Heart right ventricle (tissue), 16 donors: ENCODE measurements around the gene FKBP1B. TPM values are rescaled to one million over a fixed set of nuclear protein-coding genes. Genes with fewer than 3 reads are reported as not detected.
"Not testable (repeated sequence)": the region's sequence is repeated elsewhere in the genome, so short reads cannot be mapped to it uniquely, and the experiment has no call there.

Experiments used
- ATAC-seq, 8 donors: fragments of 200-7000 bp; cut with Tn5 transposase; one replicate each; pipeline ENCODE4 v1.9.1; 2020; ENCODE audit warnings: mild to moderate bottlenecking in 8 of 8, moderate library complexity in 8 of 8, moderate number of reproducible peaks in 1 of 8
- DNase-seq, 2 donors: peaks; one replicate each; pipeline ENCODE4 v3.0.0-alpha.2; 2020
- H3K27ac ChIP-seq, 10 donors: fragments of 200-600 bp; sonication (generic) in 2 of 10; one replicate each; pipeline versions ENCODE4 v1.5.0 to v1.8.0; 2020 to 2022; ENCODE audit warnings: mild to moderate bottlenecking in 3 of 10
- H3K27me3 ChIP-seq, 7 donors: fragments of 200-600 bp; one replicate each; pipeline ENCODE4 v1.8.0; 2021 to 2022; ENCODE audit warnings: mild to moderate bottlenecking in 2 of 7
- H3K36me3 ChIP-seq, 9 donors: fragments of 200-600 bp; sonication (generic) in 1 of 9; one replicate each; pipeline versions ENCODE4 v1.5.0 to v1.8.0; 2020 to 2022; ENCODE audit warnings: mild to moderate bottlenecking in 2 of 9
- H3K4me1 ChIP-seq, 9 donors: fragments of 200-600 bp; sonication (generic) in 1 of 9; one replicate each; pipeline versions ENCODE4 v1.5.0 to v1.8.0; 2020 to 2022; ENCODE audit warnings: mild to moderate bottlenecking in 4 of 9
- H3K4me3 ChIP-seq, 10 donors: fragments of 200-600 bp; sonication (generic) in 2 of 10; one replicate each; pipeline versions ENCODE4 v1.5.0 to v1.8.0; 2020 to 2022; ENCODE audit warnings: mild to moderate bottlenecking in 7 of 10, moderate library complexity in 2 of 10
- H3K9me3 ChIP-seq, 11 donors: fragments of 200-600 bp in 10 of 11; sonication (generic) in 2 of 11; one replicate each; pipeline versions ENCODE4 v1.5.0 to v1.8.0; 2013 to 2022; ENCODE audit warnings: mild to moderate bottlenecking in 2 of 11, control low read depth in 1 of 11, moderate library complexity in 1 of 11
- WGBS, 2 donors: extraction: QIAGEN DNeasy Blood & Tissue Kit; methylation state at CpG; one replicate each; pipeline ENCODE4 v1.1.7; 2013; ENCODE audit warnings: inconsistent platforms in 1 of 2; 5-methylcytosine and 5-hydroxymethylcytosine counted together
- intact Hi-C, 10 donors: fragments of 100-400 bp; cut with DNase I; formaldehyde crosslinking; loops; one replicate each; pipeline versions ENCODE4 v1.11.1 to v1.14.2; 2022
- polyA plus RNA-seq, 2 donors: library from polyadenylated mRNA; stranded (reverse); fragments of 200-250 nt; gene quantifications; one replicate each; pipeline ENCODE4 v1.2.3, GENCODE V29; 2013
- total RNA-seq, 10 donors: library from RNA; stranded (reverse); fragmentation: NEBNext Ultra II Directional in 3 of 10; extraction: Animal tissue kit (Norgen Biotek cat#: 25700) in 3 of 10; gene quantifications; one replicate each; pipeline versions ENCODE4 v1.2.1 to v1.2.4, GENCODE V29; 2021 to 2023
- TF ChIP-seq, protein P1 (sequence below), 9 donors: fragments of 200-600 bp; sonication (generic) in 2 of 9; IDR thresholded peaks; one replicate each; pipeline versions ENCODE4 v1.5.0 to v1.8.0; 2021 to 2022; ENCODE audit warnings: antibody characterized with exemption in 9 of 9, mild to moderate bottlenecking in 5 of 9, moderate library complexity in 1 of 9
- donor health status: Arrhythmogenic right ventricular cardiomyopathy.
- donor health status: ischemic (EF 13 %, LVEDD 7.1; RV severe dilation, severe dysfunction).
- donor health status: healthy with polysubstance abuse.
- donor health status: DM: no; HTN: yes; CAD: no.
- donor health status: DM: no; HTN: no; CAD: no.
- donor health status: ischemic (EF 25% LVEDD 6.9; RV normal size, moderate dysfunction).
- donor health status: ischemic (EF 25% LVEDD 5.7; RV mildly dilated, moderate dysfunction).
- donor health status: healthy.
- donor health status: DM: yes; HTN: yes; CAD: no.
- donor health status: Ischemic cardiomyopathy.
- donor health status: ischemic (EF 35%, LVEDD 5.7; RV mildly dilated, moderate dysfunction).
- donor health status: nonischemic (EF 11% LVEDD 7.7; RV severe dilation, severe dysfunction).
- donor health status: DM: yes; HTN: yes; CAD: no.
- donor health status: PGD.
- donor health status: ischemic (EF 29% LVEDD 5.4; RV normal size, mild dysfunction).
- donor health status: nonischemic (EF 23%, LVEDD 6.1; RV moderate dilation, normal function).

The FKBP1B gene
- total and polyA plus RNA-seq, 12 donors, result 0.61 to 6.3 (median 1.7) TPM; not detected in 1

DNA sequence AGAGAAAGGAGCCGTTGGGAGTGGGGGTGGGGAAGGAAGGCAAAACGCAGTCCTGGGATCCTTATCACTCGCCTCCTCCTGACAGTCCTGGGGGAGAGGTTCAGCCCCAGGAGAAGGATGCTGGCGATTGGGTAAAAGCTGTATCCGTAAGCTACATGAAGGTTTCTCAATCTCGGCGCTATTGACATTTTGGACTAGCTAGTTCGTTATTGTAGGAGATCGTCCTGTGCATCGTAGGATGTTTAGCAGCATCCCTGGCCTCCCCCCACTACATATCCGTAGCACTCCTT lies 35.6 kb downstream of the FKBP1B start:
- 5 to 7% methylated on average over 11 of the region's 11 CpGs for WGBS, 2 donors
- intact Hi-C loops, result loop anchor here in 8 of 10 donors (2.0 to 10.0 kb wide), 6 partner anchors 37 to 260 kb away; partner anchors contain the start of genes ATAD2B (in 4 of the 8), FAM228B (in 1 of the 8) and PFN4 (in 1 of the 8)
- Histone ChIP-seq H3K4me3 (peak overlapping the region; percentile 50 to 79 (median 66)), H3K36me3 (peaks cover 0 to 50% (median 4%) of the 10 kb centered on the region in 9 donors), H3K4me1 (peaks cover 4 to 23% (median 18%) of the 10 kb centered on the region in 9 donors), H3K9me3 (no peaks in the 10 kb centered on the region), H3K27ac (peak overlapping the region; percentile 55 to 98 (median 90)), H3K27me3 (no peaks in the 10 kb centered on the region)
- ATAC-seq (peak in 2 of 8 donors; percentile 5 to 8), DNase-seq (no peak)
- TF ChIP-seq, protein P1, sequence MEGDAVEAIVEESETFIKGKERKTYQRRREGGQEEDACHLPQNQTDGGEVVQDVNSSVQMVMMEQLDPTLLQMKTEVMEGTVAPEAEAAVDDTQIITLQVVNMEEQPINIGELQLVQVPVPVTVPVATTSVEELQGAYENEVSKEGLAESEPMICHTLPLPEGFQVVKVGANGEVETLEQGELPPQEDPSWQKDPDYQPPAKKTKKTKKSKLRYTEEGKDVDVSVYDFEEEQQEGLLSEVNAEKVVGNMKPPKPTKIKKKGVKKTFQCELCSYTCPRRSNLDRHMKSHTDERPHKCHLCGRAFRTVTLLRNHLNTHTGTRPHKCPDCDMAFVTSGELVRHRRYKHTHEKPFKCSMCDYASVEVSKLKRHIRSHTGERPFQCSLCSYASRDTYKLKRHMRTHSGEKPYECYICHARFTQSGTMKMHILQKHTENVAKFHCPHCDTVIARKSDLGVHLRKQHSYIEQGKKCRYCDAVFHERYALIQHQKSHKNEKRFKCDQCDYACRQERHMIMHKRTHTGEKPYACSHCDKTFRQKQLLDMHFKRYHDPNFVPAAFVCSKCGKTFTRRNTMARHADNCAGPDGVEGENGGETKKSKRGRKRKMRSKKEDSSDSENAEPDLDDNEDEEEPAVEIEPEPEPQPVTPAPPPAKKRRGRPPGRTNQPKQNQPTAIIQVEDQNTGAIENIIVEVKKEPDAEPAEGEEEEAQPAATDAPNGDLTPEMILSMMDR (IDR thresholded peaks at IDR 0.05), result no peak

DNA sequence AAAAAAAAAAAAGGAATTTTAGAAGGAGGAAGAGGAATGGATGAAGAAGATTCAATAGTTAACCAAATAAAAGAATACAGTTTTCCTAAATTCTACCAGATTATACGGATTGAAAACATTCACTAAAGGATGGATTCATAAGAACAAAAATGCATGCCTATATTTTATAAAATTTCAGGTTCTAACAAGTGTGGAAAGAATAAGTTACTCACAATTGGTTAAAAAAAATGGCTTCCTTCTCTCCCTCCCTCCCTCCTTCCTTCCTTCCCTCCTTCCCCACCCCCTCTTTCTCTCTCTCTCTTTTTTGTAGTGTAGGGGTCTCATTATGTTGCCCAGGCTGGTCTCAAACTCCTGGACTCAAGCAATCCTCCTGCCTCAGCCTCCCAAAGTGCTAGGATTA lies 36.7 kb downstream of the FKBP1B start:
- no peak for ATAC-seq
- Histone ChIP-seq H3K4me1 (peaks cover 4 to 23% (median 18%) of the 10 kb centered on the region in 9 donors), H3K36me3 (peaks cover 0 to 40% (median 4%) of the 10 kb centered on the region in 9 donors), H3K9me3 (no peaks in the 10 kb centered on the region), H3K27me3 (no peaks in the 10 kb centered on the region), H3K27ac (no peak overlapping the region), H3K4me3 (no peak overlapping the region)
- 89 to 94% methylated on average over 1 of the region's 1 CpG for WGBS, 2 donors
- intact Hi-C loops, result loop anchor here in 7 of 10 donors (5.0 to 10.0 kb wide), 4 partner anchors 36 to 261 kb away; partner anchors contain the start of genes ATAD2B (in 1 of the 7), FAM228B (in 1 of the 7) and PFN4 (in 1 of the 7)
- DNase-seq, result no peak
- TF ChIP-seq, protein P1 (IDR thresholded peaks at IDR 0.05), result no peak

DNA sequence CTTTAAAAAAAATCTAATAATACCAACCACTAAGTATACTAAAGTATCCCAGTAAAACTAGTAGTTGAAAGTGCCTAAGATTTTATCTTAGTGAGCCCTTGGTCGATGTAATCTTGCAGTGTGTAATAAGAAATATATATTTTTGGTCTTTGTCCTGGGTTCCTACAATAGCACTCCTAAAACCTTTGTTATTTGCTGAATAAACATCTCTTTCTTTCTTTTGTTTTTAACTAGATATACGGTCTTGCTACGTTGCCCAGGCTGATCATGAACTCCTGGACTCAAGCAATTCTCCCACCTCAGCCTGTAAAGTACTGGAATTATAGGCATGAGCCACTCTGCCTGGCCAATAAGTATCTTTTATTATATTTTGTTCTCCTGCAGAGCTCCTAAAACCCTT lies 37.5 kb downstream of the FKBP1B start:
- intact Hi-C loops, result loop anchor here in 7 of 10 donors (5.0 to 10.0 kb wide), 4 partner anchors 35 to 262 kb away; partner anchors contain the start of genes ATAD2B (in 1 of the 7), FAM228B (in 1 of the 7) and PFN4 (in 1 of the 7)
- ATAC-seq (no peak), DNase-seq (no peak)
- WGBS, 2 donors, result 88 to 93% methylated on average over 3 of the region's 3 CpGs
- Histone ChIP-seq H3K36me3 (peaks cover 0 to 40% (median 4%) of the 10 kb centered on the region in 9 donors), H3K4me1 (peaks cover 4 to 23% (median 18%) of the 10 kb centered on the region in 9 donors), H3K9me3 (no peaks in the 10 kb centered on the region), H3K4me3 (no peak overlapping the region), H3K27me3 (no peaks in the 10 kb centered on the region), H3K27ac (no peak overlapping the region)
- TF ChIP-seq, protein P1 (IDR thresholded peaks at IDR 0.05), result no peak

DNA sequence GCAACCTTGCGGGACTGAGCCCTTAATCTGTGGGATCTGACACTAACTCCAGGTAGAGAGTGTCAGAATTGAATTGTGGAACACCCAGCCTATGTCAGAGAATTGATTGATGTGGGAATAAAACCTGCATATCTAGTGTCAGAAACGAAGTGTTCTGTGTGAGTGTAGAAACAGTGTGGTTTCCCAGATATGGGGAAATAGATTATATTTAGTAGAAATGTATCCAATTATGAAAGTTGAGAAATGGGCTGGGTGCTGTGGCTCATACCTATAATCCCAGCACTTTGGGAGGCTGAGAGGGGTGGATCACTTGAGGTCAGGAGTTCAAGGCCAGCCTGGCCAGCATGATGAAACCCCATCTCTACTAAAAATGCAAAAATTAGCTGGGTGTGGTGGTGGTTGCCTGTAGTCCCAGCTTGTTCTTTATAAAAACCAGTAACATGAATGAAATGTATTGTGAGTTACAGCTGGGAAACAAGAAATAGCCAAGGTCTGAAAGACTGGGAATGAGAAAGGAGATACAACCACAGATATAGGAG lies 39.3 kb downstream of the FKBP1B start:
- ATAC-seq, result no peak
- WGBS, 2 donors, result 71 to 96% methylated on average over 2 of the region's 2 CpGs
- Histone ChIP-seq H3K27me3 (no peaks in the 10 kb centered on the region), H3K27ac (no peak overlapping the region), H3K4me3 (no peak overlapping the region), H3K4me1 (peaks cover 0 to 11% (median 8%) of the 10 kb centered on the region in 9 donors), H3K36me3 (peaks cover 0 to 39% (median 0%) of the 10 kb centered on the region in 9 donors), H3K9me3 (no peaks in the 10 kb centered on the region)
- TF ChIP-seq, protein P1 (IDR thresholded peaks at IDR 0.05), result no peak
- DNase-seq, result no peak
- intact Hi-C loops, result loop anchor here in 7 of 10 donors (5.0 to 10.0 kb wide), 4 partner anchors 33 to 264 kb away; partner anchors contain the start of genes ATAD2B (in 1 of the 7), FAM228B (in 1 of the 7) and PFN4 (in 1 of the 7)

DNA sequence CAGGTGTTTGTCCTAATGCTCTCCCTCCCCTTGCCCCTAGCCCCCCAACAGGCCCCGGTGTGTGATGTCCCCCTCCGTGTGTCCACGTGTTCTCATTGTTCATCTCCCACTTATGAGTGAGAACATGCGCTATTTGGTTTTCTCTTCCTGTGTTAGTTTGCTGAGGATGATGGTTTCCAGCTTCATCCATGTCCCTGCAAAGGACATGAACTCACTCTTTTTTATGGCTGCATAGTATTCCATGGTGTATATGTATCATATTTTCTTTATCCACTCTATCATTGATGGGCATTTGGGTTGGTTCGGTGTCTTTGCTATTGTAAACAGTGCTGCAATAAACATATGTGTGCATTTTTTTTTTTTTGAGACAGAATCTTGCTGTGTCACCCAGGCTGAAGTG lies 43.7 kb downstream of the FKBP1B start:
- H3K27me3 ChIP-seq, intact Hi-C loops, H3K9me3 ChIP-seq, H3K27ac ChIP-seq, ATAC-seq, H3K4me3 ChIP-seq, H3K4me1 ChIP-seq, DNase-seq: not testable (repeated sequence)
- H3K36me3 ChIP-seq, result peaks cover 0 to 57% (median 9%) of the 10 kb centered on the region in 9 donors
- 98% methylated on average over 5 of the region's 5 CpGs for WGBS, 2 donors

DNA sequence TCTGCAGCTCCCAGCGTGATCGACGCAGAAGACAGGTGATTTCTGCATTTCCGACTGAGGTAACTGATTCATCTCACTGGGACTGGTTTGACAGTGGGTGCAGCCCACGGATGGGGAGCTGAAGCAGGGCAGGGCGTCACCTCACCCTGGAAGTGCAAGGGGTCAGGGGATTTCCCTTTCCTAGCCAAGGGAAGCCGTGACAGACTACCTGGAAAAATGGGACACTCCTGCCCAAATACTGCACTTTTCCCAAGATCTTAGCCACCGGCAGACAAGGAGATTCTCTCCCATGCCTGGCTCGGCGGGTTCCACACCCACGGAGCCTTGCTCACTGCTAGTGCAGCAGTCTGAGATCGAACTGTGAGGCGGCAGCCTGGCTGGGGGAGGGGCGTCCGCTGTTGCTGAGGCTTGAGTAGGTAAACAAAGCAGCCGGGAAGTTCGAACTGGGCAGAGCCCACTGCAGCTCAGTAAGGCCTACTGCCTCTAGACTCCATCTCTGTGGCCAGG lies 45.7 kb downstream of the FKBP1B start:
- H3K4me3 ChIP-seq, DNase-seq, ATAC-seq, intact Hi-C loops, H3K27ac ChIP-seq, H3K9me3 ChIP-seq, H3K4me1 ChIP-seq, H3K27me3 ChIP-seq: not testable (repeated sequence)
- WGBS, 2 donors, result 78 to 88% methylated on average over 17 of the region's 17 CpGs
- H3K36me3 ChIP-seq, result peaks cover 0 to 51% (median 9%) of the 10 kb centered on the region in 9 donors

DNA sequence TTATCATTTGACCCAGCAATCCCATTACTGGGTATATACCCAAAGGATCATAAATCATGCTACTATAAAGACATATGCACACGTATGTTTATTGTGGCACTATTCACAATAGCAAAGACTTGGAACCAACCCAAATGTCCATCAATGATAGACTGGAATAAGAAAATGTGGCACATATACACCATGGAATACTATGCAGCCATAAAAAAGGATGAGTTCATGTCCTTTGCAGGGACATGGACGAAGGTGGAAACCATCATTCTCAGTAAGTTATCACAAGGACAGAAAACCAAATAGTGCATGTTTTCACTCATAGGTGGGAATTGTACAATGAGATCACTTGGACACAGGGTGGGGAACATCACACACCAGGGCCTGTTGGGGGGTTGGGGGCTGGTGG lies 51.2 kb downstream of the FKBP1B start:
- ATAC-seq, H3K27me3 ChIP-seq, H3K4me3 ChIP-seq, DNase-seq, H3K9me3 ChIP-seq, H3K27ac ChIP-seq, intact Hi-C loops, H3K4me1 ChIP-seq: not testable (repeated sequence)
- peaks cover 0 to 21% (median 4%) of the 10 kb centered on the region in 9 donors for H3K36me3 ChIP-seq
- WGBS, 2 donors, result 90 to 91% methylated on average over 2 of the region's 2 CpGs
